ENCODE data around the gene TMEM45A.
"Not testable (repeated sequence)": the region's sequence is repeated elsewhere in the genome, so short reads cannot be mapped to it uniquely, and the experiment has no call there.

Gene TMEM45A, protein sequence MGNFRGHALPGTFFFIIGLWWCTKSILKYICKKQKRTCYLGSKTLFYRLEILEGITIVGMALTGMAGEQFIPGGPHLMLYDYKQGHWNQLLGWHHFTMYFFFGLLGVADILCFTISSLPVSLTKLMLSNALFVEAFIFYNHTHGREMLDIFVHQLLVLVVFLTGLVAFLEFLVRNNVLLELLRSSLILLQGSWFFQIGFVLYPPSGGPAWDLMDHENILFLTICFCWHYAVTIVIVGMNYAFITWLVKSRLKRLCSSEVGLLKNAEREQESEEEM

GRCh38 chr3:100492059-100493006, at the start of gene TMEM45A:
TSS of gene TMEM45A (plus strand) at chr3:100492619. CDS start at chr3:100555212, 62,593 bp downstream.
- DNase-seq (ENCODE audit: low read depth), result peak; percentile 92

DNA sequence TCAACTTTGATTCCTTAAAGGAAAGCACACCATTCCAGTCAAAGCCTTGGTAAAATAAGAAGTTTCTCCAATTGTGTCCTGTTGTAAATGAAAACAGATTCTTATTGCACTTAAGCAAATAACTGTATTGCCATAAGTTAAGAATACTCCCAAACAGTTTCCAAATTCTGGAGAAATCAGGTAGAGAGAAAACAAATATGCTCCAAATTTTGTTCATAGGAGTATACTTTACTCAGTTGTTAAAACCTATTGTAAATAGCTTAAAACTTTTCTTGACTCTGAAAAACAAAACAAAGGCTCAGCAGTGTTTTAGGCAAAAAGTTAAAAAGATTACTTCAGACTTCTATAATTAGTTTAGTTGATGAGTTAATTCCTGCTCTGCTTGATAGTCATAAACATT, 48.7 kb upstream of the TMEM45A start:
- DNase-seq (ENCODE audit: low read depth), result no peak

DNA sequence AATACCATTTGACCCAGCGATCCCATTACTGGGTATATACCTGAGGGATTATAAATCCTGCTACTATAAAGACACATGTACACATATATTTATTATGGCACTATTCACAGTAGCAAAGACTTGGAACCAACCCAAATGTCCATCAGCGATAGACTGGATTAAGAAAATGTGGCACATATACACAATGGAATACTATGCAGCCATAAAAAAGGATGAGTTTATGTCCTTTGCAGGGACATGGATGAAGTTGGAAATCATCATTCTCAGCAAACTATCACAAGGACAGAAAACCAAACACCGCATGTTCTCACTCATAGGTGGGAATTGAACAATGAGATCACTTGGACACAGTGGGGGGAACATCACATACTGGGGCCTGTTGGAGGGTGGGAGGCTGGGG, 45.4 kb upstream of the TMEM45A start:
- DNase-seq (ENCODE audit: low read depth), result not testable (repeated sequence)

GRCh38 chr3:100448079-100448478, 44.3 kb upstream of the TMEM45A start:
- DNase-seq (ENCODE audit: low read depth), result no peak

DNA sequence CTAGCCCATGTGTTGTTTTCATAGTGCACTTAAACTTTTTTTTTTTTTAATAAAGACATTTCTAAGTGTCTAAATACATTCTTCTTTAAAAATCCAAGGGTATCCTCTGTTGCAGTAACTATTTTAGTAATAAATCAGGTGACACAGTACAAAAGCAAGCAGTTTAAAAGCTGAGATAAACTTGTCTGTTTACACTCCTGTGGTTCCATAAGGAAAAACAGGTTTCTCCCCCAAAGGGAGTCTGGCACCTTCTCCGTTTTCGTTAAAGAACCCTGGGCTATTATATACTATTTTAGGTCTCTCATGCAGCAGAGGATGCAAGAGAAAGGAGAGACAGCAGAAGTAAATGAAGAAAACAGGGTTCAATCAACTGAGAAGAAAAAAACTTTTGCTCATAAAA, 43.2 kb upstream of the TMEM45A start:
- no peak for DNase-seq (ENCODE audit: low read depth)

DNA sequence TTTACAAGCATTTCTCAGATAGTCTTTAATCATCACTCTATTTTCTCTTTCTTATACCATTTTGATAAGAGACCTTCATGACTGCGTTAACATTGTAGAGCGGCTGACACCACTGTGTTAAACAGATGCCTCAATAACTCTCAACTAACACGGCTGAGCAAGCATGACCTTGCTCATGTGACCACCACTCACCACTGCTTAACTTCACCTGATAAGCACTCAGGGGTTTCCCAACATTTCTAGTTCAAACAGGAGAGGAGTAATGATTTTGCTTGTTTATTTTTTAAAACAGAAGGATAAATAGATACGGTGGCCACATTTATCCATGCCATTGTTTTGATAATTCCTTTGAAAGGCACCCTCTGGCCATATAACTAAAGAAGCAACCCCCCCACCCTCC, 37.7 kb upstream of the TMEM45A start:
- DNase-seq (ENCODE audit: low read depth), result no peak

- no peak for DNase-seq (ENCODE audit: low read depth)
Observed at GRCh38 chr3:100455841-100456550, 36.4 kb upstream of the TMEM45A start.

GRCh38 chr3:100456745-100457144, 35.7 kb upstream of the TMEM45A start:
- DNase-seq (ENCODE audit: low read depth), result no peak

- no peak for DNase-seq (ENCODE audit: low read depth)
Observed at GRCh38 chr3:100457811-100458210, 34.6 kb upstream of the TMEM45A start.

DNA sequence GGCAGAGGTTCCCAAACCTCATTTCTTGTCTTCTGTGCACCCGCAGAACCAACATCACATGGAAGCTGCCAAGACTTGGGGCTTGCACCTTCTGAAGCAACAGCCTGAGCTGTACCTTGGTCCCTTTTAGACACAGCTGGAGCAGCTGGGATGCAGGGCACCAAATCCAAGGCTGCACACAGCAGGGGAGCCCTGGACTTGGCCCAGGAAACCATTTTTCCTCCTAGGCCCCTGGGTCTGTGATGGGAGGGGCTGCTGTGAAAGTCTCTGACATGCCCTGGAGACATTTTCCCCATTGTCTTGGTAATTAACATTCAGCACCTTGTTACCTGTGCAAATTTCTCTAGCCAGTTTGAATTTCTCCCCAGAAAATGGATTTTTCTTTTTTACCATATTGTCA, 33.6 kb upstream of the TMEM45A start:
- DNase-seq (ENCODE audit: low read depth), result no peak

DNA sequence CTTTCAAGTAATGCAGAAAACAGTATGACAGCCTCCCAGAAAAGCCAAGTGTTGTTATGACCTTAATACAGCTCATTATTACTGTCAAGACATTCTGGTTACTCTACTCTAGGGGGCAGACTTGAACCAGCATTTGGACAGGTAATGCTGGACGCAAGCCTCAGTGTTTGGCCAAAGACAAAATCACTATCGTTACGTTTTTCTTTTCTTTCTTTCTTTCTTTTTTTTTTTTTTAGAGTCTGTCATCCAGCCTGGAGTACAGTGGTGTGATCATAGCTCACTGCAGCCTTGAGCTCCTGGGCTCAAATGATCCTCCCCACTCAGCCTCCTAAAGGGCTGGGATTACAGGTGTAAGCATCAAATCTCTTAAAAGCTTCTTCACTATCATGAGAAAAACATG, 29.4 kb upstream of the TMEM45A start:
- peak; percentile 64 for DNase-seq (ENCODE audit: low read depth)

GRCh38 chr3:100463646-100464155, 28.7 kb upstream of the TMEM45A start:
- DNase-seq (ENCODE audit: low read depth), result no peak

GRCh38 chr3:100465892-100466777, 26.3 kb upstream of the TMEM45A start:
- DNase-seq (ENCODE audit: low read depth), result no peak

DNA sequence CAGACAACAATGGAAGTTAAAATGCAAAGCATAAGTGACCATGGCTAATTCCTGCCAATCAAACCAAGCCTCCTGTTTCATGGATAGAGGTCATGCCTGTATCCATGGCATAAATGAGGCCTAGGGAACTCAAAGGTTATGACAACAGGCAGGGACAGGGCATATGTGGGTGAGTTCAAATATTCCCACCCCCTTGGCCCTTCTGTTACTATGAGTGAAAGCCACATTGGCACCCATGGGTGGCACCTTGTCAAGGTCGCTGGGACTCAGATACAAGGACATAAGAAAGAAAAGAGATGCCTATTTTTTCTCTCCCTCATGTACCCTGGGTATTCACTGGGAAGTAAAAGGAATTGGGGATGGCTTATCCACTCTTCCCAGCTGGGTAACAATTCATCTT, 25.3 kb upstream of the TMEM45A start:
- no peak for DNase-seq (ENCODE audit: low read depth)

DNA sequence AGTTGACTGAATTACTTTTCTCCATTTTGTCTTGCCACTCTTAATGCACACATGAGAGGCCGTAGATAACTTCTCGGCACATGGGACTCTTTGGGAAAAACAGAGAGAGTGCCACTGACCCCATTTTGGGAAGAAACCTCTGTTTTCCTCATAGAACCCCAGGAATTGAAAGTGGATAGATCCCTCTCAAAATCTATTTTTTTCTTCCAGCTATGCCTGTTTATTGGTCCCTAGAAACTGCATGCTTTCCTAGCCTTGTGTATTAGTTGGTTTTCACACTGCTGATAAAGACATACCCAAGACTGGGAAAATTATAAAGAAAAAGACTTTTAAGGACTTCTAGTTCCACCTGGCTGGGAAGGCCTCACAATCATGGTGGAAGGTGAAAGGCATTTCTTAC, 23.7 kb upstream of the TMEM45A start:
- no peak for DNase-seq (ENCODE audit: low read depth)

- DNase-seq (ENCODE audit: low read depth), result no peak
Observed at GRCh38 chr3:100470951-100471350, 21.5 kb upstream of the TMEM45A start.

DNA sequence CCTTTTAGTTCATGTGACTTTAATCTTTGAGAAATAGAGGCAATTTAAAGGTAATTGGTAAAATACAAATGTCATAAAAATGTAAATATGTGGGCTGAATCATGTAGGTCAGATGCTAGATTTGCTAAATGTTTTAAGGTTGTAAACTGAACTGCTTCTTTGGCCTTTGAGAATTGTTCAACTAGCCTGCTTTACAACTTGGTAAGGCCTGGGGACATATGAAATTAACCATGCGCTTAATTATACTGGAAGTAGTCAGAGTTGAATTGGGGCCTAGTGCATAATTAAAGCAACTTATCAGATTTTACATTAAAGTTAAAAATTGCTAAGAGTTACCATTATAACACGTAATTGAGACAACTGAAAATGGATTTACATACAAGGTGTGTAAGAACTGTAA, 21.0 kb upstream of the TMEM45A start:
- DNase-seq (ENCODE audit: low read depth), result no peak

DNA sequence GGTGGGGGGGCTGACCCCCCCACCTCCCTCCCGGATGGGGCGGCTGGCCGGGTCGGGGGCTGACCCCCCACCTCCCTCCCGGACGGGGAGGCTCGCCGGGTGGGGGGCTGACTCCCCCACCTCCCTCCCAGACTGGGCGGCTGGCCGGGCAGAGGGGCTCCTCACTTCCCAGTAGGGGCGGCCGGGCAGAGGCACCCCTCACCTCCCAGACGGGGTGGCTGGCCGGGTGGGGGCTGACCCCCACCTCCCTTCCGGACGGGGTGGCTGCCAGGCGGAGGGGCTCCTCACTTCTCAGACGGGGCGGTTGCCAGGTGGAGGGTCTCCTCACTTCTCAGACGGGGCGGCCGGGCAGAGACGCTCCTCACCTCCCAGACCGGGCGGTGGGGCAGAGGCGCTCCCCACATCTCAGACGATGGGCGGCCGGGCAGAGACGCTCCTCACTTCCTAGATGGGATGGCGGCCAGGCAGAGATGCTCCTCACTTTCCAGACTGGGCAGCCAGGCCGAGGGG, 14.5 kb upstream of the TMEM45A start:
- DNase-seq (ENCODE audit: low read depth), result not testable (repeated sequence)

GRCh38 chr3:100478521-100478920, 13.9 kb upstream of the TMEM45A start:
- DNase-seq (ENCODE audit: low read depth), result not testable (repeated sequence)

DNA sequence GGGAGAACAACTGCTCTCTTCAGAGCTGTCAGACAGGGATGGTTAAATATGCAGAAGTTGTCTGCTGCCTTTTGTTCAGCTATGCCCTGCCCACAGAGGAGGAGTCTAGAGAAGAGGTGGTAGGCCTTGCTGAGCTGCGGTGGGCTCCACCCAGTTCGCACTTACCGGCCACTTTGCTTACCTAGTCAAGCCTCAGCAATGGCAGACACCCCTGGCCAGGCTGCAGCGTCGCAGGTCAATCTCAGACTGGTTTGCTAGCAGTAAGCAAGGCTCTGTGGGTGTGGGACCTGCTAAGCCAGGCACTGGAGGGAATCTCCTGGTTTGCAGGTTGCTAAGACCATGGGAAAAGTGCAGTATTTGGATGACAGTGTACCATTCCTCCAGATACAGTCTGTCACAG, 12.3 kb upstream of the TMEM45A start:
- DNase-seq (ENCODE audit: low read depth), result no peak

DNA sequence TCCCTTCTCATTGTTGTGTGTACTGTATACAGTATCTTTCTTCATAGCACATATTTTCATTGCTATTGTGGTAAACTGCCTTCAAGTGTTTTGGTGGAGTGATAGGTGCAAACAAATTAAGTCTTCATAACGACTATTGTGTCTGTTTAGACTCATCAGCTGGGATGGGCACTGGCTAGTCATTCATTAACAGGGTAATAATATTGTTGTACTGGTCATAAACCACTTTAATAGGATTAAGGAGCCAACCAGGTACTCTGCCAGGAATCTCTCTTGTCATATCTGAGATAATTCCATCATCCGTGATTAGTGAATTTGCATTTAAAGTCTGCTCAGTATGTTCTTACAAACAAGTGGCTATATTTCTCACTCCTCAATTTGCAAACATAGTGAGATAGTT, 10.2 kb upstream of the TMEM45A start:
- no peak for DNase-seq (ENCODE audit: low read depth)

Measured in fibroblast of the conjunctiva (primary cell).